Bronchial epithelial cell (primary cell): ENCODE data around the gene APOBEC3C. TPM values are rescaled to one million over a fixed set of nuclear protein-coding genes. Genes with fewer than 3 reads are reported as not detected.
"Not testable (repeated sequence)": the region's sequence is repeated elsewhere in the genome, so short reads cannot be mapped to it uniquely, and the experiment has no call there.

Experiments
- DNase-seq: peaks from one replicate; pipeline ENCODE4 v3.0.0-alpha.2; 2010; ENCODE audit warnings: low read depth
- FAIRE-seq: peaks from 2 replicates; lab custom pipeline; 2011; peaks lifted over from hg19 to GRCh38; lab: Jason Lieb, UNC
- H3K27me3 ChIP-seq: 2 replicates; pipeline ENCODE4 v1.5.1; 2011; ENCODE audit warnings: low read length; ENCODE audit not compliant: control insufficient read depth, insufficient read depth
- H3K36me3 ChIP-seq: 2 replicates; pipeline ENCODE4 v1.5.1; 2011; ENCODE audit warnings: low read length; ENCODE audit not compliant: control insufficient read depth, insufficient read depth
- H3K4me3 ChIP-seq: 2 replicates; pipeline ENCODE4 v1.5.1; 2011; ENCODE audit warnings: mild to moderate bottlenecking, low read depth, low read length, control low read depth
- total RNA-seq: library from RNA; depleted of rRNA; stranded (reverse); fragments of >200 nt; gene quantifications from 2 replicates; pipeline ENCODE4 v1.2.1, GENCODE V29; 2014
- TF ChIP-seq, protein P1 (sequence below): IDR thresholded peaks from 2 replicates; pipeline ENCODE4 v1.5.1; 2011; ENCODE audit warnings: mild to moderate bottlenecking, moderate library complexity, low read length, control low read depth, inconsistent platforms; ENCODE audit not compliant: insufficient read depth, severe bottlenecking

The APOBEC3C gene
- total RNA-seq, 1 donor from 2014 or later = 4.2 TPM

DNA sequence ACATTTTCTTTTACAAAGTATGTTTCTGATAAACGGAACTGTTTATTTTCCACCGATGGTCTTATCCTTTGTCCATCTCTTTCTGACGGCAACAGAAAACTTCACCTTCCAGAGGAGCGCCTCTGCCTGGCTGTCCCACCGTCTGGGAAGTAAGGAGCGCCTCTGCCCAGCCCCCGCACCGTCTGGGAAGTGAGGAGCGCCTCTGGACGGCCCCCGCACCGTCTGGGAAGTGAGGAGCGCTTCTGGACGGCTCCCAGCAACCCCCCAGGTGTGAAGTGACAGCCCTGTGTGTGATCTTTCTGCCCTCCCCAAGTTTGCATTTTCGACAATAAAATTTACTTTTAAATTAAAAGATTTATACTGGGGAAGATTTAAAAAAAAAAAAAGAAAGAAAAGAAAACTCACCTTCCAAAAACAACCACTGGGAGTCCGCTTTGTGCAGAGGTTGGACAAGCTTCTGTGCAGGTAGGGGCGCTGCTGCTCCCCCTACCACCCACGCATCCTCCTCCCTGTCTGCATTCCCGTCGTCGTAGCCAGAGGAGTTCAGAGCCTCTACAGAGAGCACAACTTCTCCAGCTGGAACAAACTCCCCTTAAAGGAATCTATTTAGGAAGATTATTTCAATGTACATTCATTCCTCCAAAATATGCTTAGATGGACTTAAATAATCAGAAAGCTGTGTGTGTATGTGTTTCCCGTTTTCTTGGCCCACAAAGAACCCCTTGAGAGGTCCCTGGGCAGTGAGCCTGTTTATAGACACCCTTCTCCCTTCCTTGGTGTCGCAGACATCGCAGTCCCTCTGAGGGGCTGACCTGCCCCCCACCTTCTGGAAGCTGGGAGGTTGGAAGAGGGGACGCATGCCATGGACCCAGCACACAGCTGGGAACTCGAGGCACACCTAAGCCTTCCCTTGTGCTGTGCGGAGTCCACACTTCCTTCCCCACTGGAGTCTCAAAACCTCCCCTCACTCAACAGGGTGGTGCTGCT lies 32.8 kb upstream of the APOBEC3C start:
- peak; percentile 28 for FAIRE-seq

DNA sequence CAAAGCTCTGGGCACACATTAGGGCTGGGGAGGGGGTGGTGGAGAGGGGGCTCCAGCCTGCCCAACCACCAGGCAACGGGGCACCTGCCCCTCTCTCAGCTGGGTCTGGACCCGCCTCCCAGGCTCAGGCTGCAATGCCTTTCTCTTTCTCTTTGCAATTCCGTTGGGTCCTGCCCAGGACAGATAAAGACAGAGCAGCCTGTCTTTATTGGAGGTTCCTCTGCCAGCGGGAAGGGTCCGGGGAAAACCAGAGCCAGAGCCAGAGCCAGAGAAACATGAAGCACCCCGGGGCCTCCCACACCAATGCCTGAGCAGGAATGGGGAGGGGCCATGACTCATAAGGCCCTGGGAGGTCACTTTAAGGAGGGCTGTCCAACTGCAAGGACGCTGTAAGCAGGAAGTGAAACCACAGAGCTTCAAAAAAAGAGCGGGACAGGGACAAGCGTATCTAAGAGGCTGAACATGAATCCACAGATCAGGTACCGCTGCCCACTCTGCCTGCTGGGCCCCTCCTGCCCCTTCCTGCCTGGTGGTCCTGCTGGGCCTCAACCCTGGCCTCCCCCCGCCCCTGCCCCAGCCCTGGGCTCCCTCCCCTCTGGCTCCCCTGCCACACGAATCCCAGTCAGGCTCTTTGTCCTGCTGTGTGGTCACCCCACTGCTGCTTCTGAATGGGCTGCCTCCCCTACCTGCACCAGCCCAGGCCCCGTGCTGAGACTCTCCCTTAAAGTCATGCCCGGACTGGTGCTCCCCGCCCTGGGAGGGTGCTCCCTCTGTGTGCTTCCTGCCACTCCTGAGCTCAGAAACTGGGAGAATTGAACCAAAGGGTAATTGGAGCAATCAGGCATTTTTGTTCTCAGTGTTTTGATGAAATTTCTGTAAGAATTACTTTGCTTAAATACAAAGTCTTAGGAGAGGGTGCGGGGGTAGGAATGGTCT lies 31.8 kb upstream of the APOBEC3C start, which contains the start of gene APOBEC3B:
Gene APOBEC3B (plus strand): TSS at position 356 of the 936 bp plus-strand sequence. CDS start 107 bp downstream, at position 463.
- peak within 1 kb of the TSS; percentile 1 for H3K4me3 ChIP-seq
- TF ChIP-seq, protein P1, sequence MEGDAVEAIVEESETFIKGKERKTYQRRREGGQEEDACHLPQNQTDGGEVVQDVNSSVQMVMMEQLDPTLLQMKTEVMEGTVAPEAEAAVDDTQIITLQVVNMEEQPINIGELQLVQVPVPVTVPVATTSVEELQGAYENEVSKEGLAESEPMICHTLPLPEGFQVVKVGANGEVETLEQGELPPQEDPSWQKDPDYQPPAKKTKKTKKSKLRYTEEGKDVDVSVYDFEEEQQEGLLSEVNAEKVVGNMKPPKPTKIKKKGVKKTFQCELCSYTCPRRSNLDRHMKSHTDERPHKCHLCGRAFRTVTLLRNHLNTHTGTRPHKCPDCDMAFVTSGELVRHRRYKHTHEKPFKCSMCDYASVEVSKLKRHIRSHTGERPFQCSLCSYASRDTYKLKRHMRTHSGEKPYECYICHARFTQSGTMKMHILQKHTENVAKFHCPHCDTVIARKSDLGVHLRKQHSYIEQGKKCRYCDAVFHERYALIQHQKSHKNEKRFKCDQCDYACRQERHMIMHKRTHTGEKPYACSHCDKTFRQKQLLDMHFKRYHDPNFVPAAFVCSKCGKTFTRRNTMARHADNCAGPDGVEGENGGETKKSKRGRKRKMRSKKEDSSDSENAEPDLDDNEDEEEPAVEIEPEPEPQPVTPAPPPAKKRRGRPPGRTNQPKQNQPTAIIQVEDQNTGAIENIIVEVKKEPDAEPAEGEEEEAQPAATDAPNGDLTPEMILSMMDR = no peak
- no peak for FAIRE-seq
- DNase-seq = peak; percentile 95
- no peaks in the 10 kb centered on the region for H3K36me3 ChIP-seq
- peaks cover under 1% of the 10 kb centered on the region for H3K27me3 ChIP-seq

More for the DNA sequence above, 32.8 kb upstream of the APOBEC3C start:
- TF ChIP-seq, protein P1 = peak; percentile 71
- no peaks in the 10 kb centered on the region for H3K27me3 ChIP-seq
- no peaks in the 10 kb centered on the region for H3K36me3 ChIP-seq
- DNase-seq = peak; percentile 79
- H3K4me3 ChIP-seq = peak overlapping the region; percentile 1

DNA sequence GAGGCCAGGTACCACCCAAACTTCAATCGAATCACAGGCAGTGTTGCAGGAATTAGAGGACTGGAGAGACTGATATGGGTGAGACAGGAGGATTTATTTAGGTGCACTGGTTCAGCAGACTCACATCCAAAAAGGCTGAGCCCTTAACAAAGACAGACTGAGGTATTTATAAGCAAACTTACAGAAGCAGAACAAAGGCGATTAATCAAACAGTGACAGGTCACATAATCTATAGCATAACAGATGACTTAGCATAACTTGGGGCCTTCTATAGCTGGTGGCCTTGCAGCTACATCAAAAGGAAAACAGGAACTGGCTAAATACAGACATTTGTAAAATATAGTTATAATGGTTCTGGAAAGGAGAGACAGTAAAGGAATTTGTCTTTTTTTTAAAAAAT lies 29.8 kb upstream of the APOBEC3C start:
- H3K36me3 ChIP-seq = no peaks in the 10 kb centered on the region
- FAIRE-seq (no peak), DNase-seq (no peak)
- H3K4me3 ChIP-seq = no peak overlapping the region
- TF ChIP-seq, protein P1 = no peak
- H3K27me3 ChIP-seq = peaks cover 10% of the 10 kb centered on the region

DNA sequence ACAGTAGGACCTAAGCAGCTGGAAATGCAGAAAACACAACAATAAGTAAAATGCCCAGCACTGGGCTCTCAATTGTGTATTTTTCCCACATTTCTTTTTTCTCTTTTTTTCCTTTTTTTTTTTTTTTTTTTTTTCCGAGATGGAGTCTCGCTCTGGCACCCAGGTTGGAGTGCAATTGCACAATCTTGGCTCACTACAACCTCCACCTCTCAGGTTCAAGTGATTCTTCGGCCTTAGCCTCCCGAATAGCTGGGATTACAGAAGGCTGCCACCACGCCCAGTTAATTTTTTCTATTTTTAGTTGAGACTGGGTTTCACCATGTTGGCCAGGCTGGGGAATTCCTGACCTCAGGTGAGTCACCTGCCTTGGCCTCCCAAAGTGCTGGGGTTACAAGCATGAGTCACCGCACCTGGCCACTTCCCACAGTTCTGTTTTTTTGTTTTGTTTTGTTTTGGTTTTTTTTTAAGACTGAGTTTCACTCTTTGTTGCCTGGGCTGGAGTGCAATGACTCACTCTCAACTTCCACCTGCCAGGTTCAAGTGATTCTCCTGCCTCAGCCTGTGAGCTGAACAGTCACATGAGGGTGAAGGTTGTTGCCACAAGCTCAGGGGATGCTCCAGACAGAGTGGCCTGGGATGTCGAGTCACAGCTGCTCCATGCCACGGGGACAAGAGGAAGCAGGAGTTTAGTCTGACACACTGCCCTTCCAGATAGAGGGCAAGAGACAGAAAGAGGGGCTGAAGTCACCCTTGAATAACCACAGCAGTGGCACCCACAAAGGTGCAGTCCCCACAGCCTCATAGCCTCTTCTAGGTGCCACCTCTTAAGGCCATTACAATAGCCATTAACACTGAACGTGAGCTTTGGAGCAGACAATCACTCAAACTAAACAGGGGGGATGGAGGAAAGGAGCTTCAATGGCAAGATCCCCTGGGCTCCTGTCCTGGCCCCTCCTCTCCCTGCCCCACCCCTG lies 29.0 kb upstream of the APOBEC3C start:
- H3K4me3 ChIP-seq, H3K36me3 ChIP-seq: not testable (repeated sequence)
- peaks cover 14% of the 10 kb centered on the region for H3K27me3 ChIP-seq
- DNase-seq = peak; percentile 100
- FAIRE-seq = peak; percentile 91

DNA sequence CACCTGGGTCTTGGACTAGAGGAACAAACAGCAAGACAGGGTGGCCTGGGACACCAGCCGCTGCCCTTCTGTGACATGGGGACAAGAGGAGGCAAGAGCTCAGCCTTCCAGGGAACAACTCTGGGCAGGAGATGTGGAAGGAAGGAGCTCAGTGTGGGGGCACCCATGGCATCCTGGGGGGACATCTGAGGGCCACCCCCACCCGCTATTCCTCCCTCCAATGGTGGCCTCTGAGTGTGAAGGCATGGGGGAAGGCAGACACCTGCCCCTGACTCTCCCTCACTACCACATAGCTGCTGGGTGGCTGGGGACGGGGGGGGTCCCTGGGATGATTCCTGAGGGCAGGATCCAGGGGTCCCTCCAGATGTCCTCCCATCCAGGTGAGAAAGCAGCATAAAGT lies 27.4 kb upstream of the APOBEC3C start:
- peaks cover 14% of the 10 kb centered on the region for H3K27me3 ChIP-seq
- no peaks in the 10 kb centered on the region for H3K36me3 ChIP-seq
- TF ChIP-seq, protein P1 = no peak
- no peak for DNase-seq
- no peak for FAIRE-seq
- no peak overlapping the region for H3K4me3 ChIP-seq
